VCaP (cell line): ENCODE measurements around the gene NPTXR.

Experiments used
- H3K27ac ChIP-seq: fragments of 450-650 bp; 2 replicates; pipeline ENCODE4 v1.5.1; 2017
- TF ChIP-seq, protein P1 (sequence below): fragments of 450-650 bp; conservative IDR thresholded peaks from 2 replicates; pipeline ENCODE4 v1.5.1; 2017; ENCODE audit warnings: mild to moderate bottlenecking, moderate library complexity

NPTXR gene

DNA sequence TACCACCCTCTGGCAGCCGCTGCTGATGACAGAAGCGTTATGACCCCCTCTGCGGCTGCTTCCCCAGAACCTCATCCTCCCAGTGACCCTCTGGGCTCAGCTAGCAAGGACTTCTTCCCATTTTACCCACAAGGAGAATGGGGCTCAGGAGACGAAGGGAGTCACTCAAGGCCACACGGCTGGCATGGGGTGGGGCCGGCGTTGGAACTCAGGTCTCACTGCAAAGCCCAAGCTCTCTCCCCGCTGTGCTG, 71.3 kb downstream of the NPTXR start:
- no peak overlapping the region for H3K27ac ChIP-seq
- TF ChIP-seq, protein P1, sequence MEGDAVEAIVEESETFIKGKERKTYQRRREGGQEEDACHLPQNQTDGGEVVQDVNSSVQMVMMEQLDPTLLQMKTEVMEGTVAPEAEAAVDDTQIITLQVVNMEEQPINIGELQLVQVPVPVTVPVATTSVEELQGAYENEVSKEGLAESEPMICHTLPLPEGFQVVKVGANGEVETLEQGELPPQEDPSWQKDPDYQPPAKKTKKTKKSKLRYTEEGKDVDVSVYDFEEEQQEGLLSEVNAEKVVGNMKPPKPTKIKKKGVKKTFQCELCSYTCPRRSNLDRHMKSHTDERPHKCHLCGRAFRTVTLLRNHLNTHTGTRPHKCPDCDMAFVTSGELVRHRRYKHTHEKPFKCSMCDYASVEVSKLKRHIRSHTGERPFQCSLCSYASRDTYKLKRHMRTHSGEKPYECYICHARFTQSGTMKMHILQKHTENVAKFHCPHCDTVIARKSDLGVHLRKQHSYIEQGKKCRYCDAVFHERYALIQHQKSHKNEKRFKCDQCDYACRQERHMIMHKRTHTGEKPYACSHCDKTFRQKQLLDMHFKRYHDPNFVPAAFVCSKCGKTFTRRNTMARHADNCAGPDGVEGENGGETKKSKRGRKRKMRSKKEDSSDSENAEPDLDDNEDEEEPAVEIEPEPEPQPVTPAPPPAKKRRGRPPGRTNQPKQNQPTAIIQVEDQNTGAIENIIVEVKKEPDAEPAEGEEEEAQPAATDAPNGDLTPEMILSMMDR = no peak

DNA sequence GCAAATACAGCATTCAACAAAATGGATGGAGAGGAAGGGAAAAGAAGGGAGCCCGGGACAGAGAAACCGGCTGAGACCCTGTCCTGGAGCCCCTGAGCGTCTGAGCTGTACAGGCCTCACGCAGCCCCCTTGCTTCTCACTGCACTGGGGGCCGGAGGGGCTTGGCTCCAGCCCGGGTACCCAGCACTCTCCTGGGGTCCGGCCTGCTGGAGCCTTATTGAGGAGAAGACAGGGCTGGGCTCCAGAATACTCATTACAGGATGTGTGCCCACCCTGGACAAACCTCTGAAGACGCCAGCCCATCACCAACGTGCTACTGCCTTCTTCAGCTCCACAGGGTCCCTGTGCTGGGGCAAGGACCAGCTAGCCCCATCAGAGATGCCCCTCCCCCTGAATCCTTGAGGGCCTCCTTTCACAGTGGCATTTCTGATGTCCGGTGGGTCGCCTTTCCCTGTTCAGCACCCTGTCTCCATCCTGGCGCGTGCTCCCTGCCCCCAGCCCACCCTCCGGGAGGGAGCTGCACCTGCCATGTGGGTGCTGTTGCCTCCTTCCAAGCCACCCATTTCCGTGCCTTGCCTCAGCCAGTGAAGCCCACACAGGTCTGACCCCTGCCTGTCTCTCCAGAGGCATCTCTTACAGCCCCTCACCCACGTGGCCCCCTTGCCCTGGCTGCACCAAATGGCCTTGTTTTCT, 73.4 kb downstream of the NPTXR start:
- TF ChIP-seq, protein P1 = no peak
- H3K27ac ChIP-seq = no peak overlapping the region
